ENCODE results near the gene ALG12. TPM values are rescaled to one million over a fixed set of nuclear protein-coding genes. Genes with fewer than 3 reads are reported as not detected.

Gene ALG12
- total and polyA plus RNA-seq, 2 of the 8 experiments (the other 6 are each of a cell fraction or from before 2014, with no cell fraction given), result 13.4 to 22.5 TPM

DNA sequence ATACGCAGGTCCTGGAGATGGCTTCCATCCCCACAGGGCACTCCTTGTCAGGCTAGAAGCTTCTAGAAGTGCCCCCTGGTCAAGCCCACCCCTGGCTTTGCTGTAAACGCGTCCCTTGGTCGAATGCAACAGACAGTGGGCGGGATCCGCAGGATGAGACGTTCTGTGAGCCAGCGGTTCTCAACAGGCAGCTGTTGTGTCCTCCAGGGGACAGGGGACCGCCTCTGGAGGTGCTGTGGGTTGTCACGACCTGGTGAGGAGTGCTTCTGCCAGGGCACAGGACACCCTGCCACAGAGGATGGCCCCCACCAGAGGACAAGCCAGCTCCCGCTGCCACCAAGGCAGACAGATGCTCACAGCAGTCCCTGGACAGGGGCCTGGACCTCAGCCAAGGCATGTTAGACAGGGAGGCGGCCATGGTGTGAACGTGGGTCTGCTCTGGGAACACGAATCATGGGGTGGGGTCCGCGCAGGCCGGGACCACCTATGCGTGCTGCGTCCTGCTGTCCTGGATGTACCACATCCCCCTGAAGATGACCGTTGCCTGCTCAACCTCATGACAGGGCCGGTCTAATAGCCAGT is 11.8 kb upstream of the ALG12 start:
- Histone ChIP-seq H2BK12ac (ENCODE audit: low read depth, low read length) (peak overlapping the region; percentile 50; the same call in 1 of the 2 replicates), H3K18ac (ENCODE audit: extremely low read depth, low read length) (no peak overlapping the region), H3K27ac (ENCODE audit: low read depth, low read length) (no peak overlapping the region), H3K14ac (ENCODE audit: insufficient read length) (no peak overlapping the region), H3K79me2 (ENCODE audit: control insufficient read depth in 1 of 2, insufficient read depth in 2 of 2, low read length in 2 of 2) (no peaks in the 10 kb centered on the region), H4K8ac (ENCODE audit: extremely low read depth, insufficient read depth, low read length) (no peak overlapping the region; the same call in 1 of the 2 replicates), H3K4me2 (ENCODE audit: insufficient read depth in 1 of 2, low read depth in 2 of 2, low read length in 2 of 2) (peak overlapping the region in 1 of 2 experiments; percentile 62; a peak in 2 of 4 replicates), H3K4ac (replicated peaks; ENCODE audit: insufficient read length, low read depth, low read length) (no peak overlapping the region), H2AK5ac (ENCODE audit: low read depth, low read length) (0 out of 2 replicates have a peak overlapping the region, but pooled peaks have one; percentile 14), H2BK120ac (replicated peaks; ENCODE audit: low read depth, low read length) (no peak overlapping the region), H3K23me2 (ENCODE audit: low read depth, low read length) (peaks cover 7% of the 10 kb centered on the region; the same call in 1 of the 2 replicates), H3K36me3 (ENCODE audit: control insufficient read depth in 2 of 4, insufficient read depth in 4 of 4, low read length in 3 of 4) (no peaks in the 10 kb centered on the region; a peak in 2 of 8 replicates), H2BK15ac (ENCODE audit: low read length) (peak overlapping the region; percentile 25; the same call in 1 of the 2 replicates), H4K20me1 (replicated peaks in 1 of 2; ENCODE audit: control insufficient read depth in 1 of 2, insufficient read depth in 2 of 2, low read length in 2 of 2) (peaks cover 2 to 6% of the 10 kb centered on the region in 2 experiments), H2BK20ac (ENCODE audit: low read length) (no peak overlapping the region), H3K23ac (ENCODE audit: insufficient read length) (no peak overlapping the region), H3K56ac (replicated peaks; ENCODE audit: insufficient read length, low read depth, low read length) (no peak overlapping the region), H3K4me3 (ENCODE audit: extremely low read depth in 1 of 4, insufficient read depth in 2 of 4, low read depth in 3 of 4, low read length in 4 of 4) (no peak overlapping the region), H4K5ac (ENCODE audit: insufficient read length, low read depth, low read length) (no peak overlapping the region), H3K9ac (replicated peaks in 1 of 4; ENCODE audit: extremely low read depth in 1 of 4, low read depth in 3 of 4, low read length in 3 of 4) (no peak overlapping the region), H2AFZ (ENCODE audit: low read length) (no peak overlapping the region), H3K27me3 (replicated peaks in 1 of 4; ENCODE audit: control insufficient read depth in 3 of 4, extremely low read depth in 1 of 4, insufficient read depth in 3 of 4, low read length in 3 of 4) (peaks cover 0 to 12% (median 10%) of the 10 kb centered on the region in 4 experiments; a peak in 6 of 7 replicates), H4K91ac (replicated peaks; ENCODE audit: insufficient read length, low read length) (no peak overlapping the region), H3K79me1 (ENCODE audit: low read depth, low read length) (no peaks in the 10 kb centered on the region; the same call in 1 of the 2 replicates), H2BK5ac (ENCODE audit: low read depth, low read length) (no peak overlapping the region), H3K9me3 (ENCODE audit: insufficient read depth in 2 of 2, low read depth in 1 of 2, low read length in 1 of 2) (no peaks in the 10 kb centered on the region), H3K4me1 (replicated peaks in 1 of 4; ENCODE audit: control insufficient read depth in 3 of 4, insufficient read depth in 4 of 4, low read length in 3 of 4) (peaks cover 0 to 8% (median 1%) of the 10 kb centered on the region in 4 experiments; a peak in 2 of 7 replicates)
- ChIA-PET CTCF (ENCODE audit: partially characterized antibody) (interaction anchor here (0.6 to 5.2 kb wide), 21 partner anchors 13 to 320 kb away, joined by 3 to 54 read pairs (median 5); partner anchors contain the start of gene IL17REL), POLR2A (ENCODE audit: partially characterized antibody) (no interaction called here)
- WGBS, 2 experiments (ENCODE audit: extremely low coverage in 1 of 2, insufficient coverage in 1 of 2, insufficient read length in 1 of 2, insufficient replicate concordance in 2 of 2, low coverage in 1 of 2, low lambda C conversion rate in 2 of 2, missing lambda C conversion rate in 1 of 2), result 81% methylated on average over 18 of the region's 21 CpGs; no CpG with 5 or more reads in 1 of the 2 experiments
- DNase-seq (ENCODE audit: low read depth in 1 of 2, low spot score in 2 of 2), result no peak
- no peak for FAIRE-seq

All from H1 (cell line).